B cell (primary cell): ENCODE results near the gene APOM. TPM values are rescaled to one million over a fixed set of nuclear protein-coding genes. Genes with fewer than 3 reads are reported as not detected.

Experiments
- ATAC-seq: fragments of 200-7000 bp; cut with Tn5 transposase; one replicate; pipeline ENCODE4 v1.10.0; 2021; ENCODE audit warnings: low read depth, mild to moderate bottlenecking, moderate number of reproducible peaks, moderate library complexity
- CTCF ChIA-PET: fragments of 350-600 bp; sonication (Branson Sonifier 250); formaldehyde crosslinking; loops from one replicate; lab custom pipeline; 2021; ENCODE audit warnings: antibody characterized with exemption, inconsistent platforms; lab: Charles Lee
- POLR2A ChIA-PET: fragments of 350-600 bp; sonication (Branson Sonifier 250); formaldehyde crosslinking; loops from one replicate; lab custom pipeline; 2021; ENCODE audit warnings: antibody characterized with exemption; lab: Charles Lee
- DNase-seq: peaks from one replicate; pipeline ENCODE4 v3.0.0; 2013
- H2AFZ ChIP-seq: 2 replicates; pipeline ENCODE4 v1.6.1; 2012; ENCODE audit warnings: mild to moderate bottlenecking, low read depth, low read length; ENCODE audit not compliant: insufficient read depth, poor library complexity, severe bottlenecking
- H3K27ac ChIP-seq, 2 donors: 1 replicate in 1 of 2; 2 replicates in 1 of 2; pipeline ENCODE4 v1.5.1; 2012 to 2013; ENCODE audit warnings: low read length in 2 of 2, mild to moderate bottlenecking in 2 of 2, moderate library complexity in 1 of 2
- H3K27me3 ChIP-seq, 4 experiments: fragments of 200-600 bp in 1 of 4; sonication (generic) in 1 of 4; replicated peaks in 1 of 4; 1 replicate in 2 of 4; 2 replicates in 2 of 4; pipeline versions ENCODE4 v1.6.1 to v1.7.0; 2013 to 2016; ENCODE audit warnings: low read length in 3 of 4, mild to moderate bottlenecking in 2 of 4, mixed read lengths in 1 of 4, moderate library complexity in 1 of 4; ENCODE audit not compliant: insufficient read depth in 4 of 4, control insufficient read depth in 3 of 4; ENCODE audit errors: control extremely low read depth in 1 of 4
- H3K36me3 ChIP-seq, 2 experiments: replicated peaks in 1 of 2; 1 replicate in 1 of 2; 2 replicates in 1 of 2; pipeline versions ENCODE4 v1.6.1 to v1.7.1; 2013; ENCODE audit warnings: low read length in 1 of 2; ENCODE audit not compliant: insufficient read depth in 2 of 2, control insufficient read depth in 1 of 2; ENCODE audit errors: control extremely low read depth in 1 of 2, extremely low read depth in 1 of 2
- H3K4me1 ChIP-seq, 2 donors: fragments of 200-600 bp in 1 of 2; sonication (generic) in 1 of 2; 1 replicate in 1 of 2; 2 replicates in 1 of 2; pipeline versions ENCODE4 v1.5.1 to v1.6.1; 2013 to 2017; ENCODE audit warnings: low read length in 2 of 2; ENCODE audit not compliant: control insufficient read depth in 2 of 2, insufficient read depth in 2 of 2
- H3K4me2 ChIP-seq: replicated peaks from 2 replicates; pipeline ENCODE3; 2012; ENCODE audit warnings: mild to moderate bottlenecking, low read depth, low read length; ENCODE audit not compliant: poor library complexity, severe bottlenecking
- H3K4me3 ChIP-seq, 5 experiments: fragments of 200-600 bp in 1 of 5; sonication (generic) in 1 of 5; 1 replicate in 3 of 5; 2 replicates in 2 of 5; pipeline versions ENCODE4 v1.5.1 to v1.7.0; 2011 to 2016; ENCODE audit warnings: low read length in 4 of 5, mild to moderate bottlenecking in 4 of 5, low read depth in 2 of 5, control low read depth in 1 of 5, moderate library complexity in 1 of 5; ENCODE audit not compliant: insufficient read depth in 1 of 5; ENCODE audit errors: control extremely low read depth in 1 of 5, extremely low read depth in 1 of 5
- H3K79me2 ChIP-seq: fragments of 200-600 bp; sonication (generic); one replicate; pipeline ENCODE4 v1.6.0; 2016; ENCODE audit warnings: low read length; ENCODE audit not compliant: control insufficient read depth, insufficient read depth
- H3K9ac ChIP-seq: fragments of 200-600 bp; sonication (generic); 2 replicates; pipeline ENCODE4 v1.6.1; 2017; ENCODE audit warnings: mild to moderate bottlenecking, low read length, moderate library complexity
- H3K9me3 ChIP-seq, 3 donors: one replicate each; pipeline versions ENCODE4 v1.6.1 to v1.7.1; 2013; ENCODE audit warnings: low read length in 2 of 3; ENCODE audit not compliant: control insufficient read depth in 2 of 3, insufficient read depth in 1 of 3; ENCODE audit errors: control extremely low read depth in 1 of 3
- H4K20me1 ChIP-seq: 2 replicates; pipeline ENCODE4 v1.6.0; 2012; ENCODE audit warnings: mild to moderate bottlenecking, low read length; ENCODE audit not compliant: insufficient read depth, control insufficient read depth, poor library complexity, severe bottlenecking
- H3K27ac Mint-ChIP-seq: one replicate; pipeline ENCODE4 v1.8.0; 2021; ENCODE audit warnings: mixed read lengths
- H3K27me3 Mint-ChIP-seq: one replicate; pipeline ENCODE4 v1.8.0; 2021; ENCODE audit warnings: mixed read lengths
- H3K4me1 Mint-ChIP-seq: one replicate; pipeline ENCODE4 v1.8.0; 2021; ENCODE audit warnings: mixed read lengths
- H3K4me3 Mint-ChIP-seq: one replicate; pipeline ENCODE4 v1.8.0; 2021; ENCODE audit warnings: mixed read lengths
- H3K9me3 Mint-ChIP-seq: one replicate; pipeline ENCODE4 v1.8.0; 2022; ENCODE audit warnings: mixed read lengths; ENCODE audit not compliant: insufficient read depth
- CTCF ChIP-seq: fragments of 200-600 bp; IDR thresholded peaks from one replicate; pipeline ENCODE4 v1.8.0; 2022; ENCODE audit warnings: antibody characterized with exemption, mild to moderate bottlenecking
- EZH2 ChIP-seq: IDR thresholded peaks from 2 replicates; pipeline ENCODE4 v1.6.1; 2012; ENCODE audit warnings: borderline replicate concordance, low read depth, mild to moderate bottlenecking, moderate library complexity, low read length; ENCODE audit not compliant: insufficient read depth, poor library complexity, severe bottlenecking
- WGBS: methylation state at CpG from one replicate; pipeline ENCODE4 v1.1.5; 2013; ENCODE audit warnings: missing lambda C conversion rate; ENCODE audit not compliant: insufficient coverage; 5-methylcytosine and 5-hydroxymethylcytosine counted together
- intact Hi-C: fragments of 100-400 bp; cut with micrococcal nuclease; formaldehyde crosslinking; loops from one replicate; pipeline ENCODE4 v1.10.0; 2022
- polyA plus RNA-seq: library from polyadenylated mRNA; depleted of rRNA; stranded (reverse); fragments of >200 nt; gene quantifications from 2 replicates; pipeline ENCODE4 v1.2.3, GENCODE V29; 2012
- total RNA-seq, 2 donors: library from RNA; stranded (reverse); fragments of 120-200 nt in 1 of 2; gene quantifications; 1 replicate in 1 of 2; 2 replicates in 1 of 2; pipeline versions ENCODE4 v1.2.3 to v1.2.4, GENCODE V29; 2013 to 2022

APOM gene
- total and polyA plus RNA-seq, 2 donors (not counting 1 experiment from before 2014, with no cell fraction given) = 3.6 to 11.6 TPM

GRCh38 chr6:31632279-31632946 lies 23.3 kb upstream of the APOM start:
- H3K9ac ChIP-seq = no peak overlapping the region
- H3K4me1 ChIP-seq = no peaks in the 10 kb centered on the region
- ATAC-seq (no peak), DNase-seq (no peak)
- H3K79me2 ChIP-seq = peaks cover 6% of the 10 kb centered on the region
- H3K36me3 ChIP-seq = peaks cover 3 to 91% of the 10 kb centered on the region in 2 experiments
- H3K9me3 ChIP-seq = no peaks in the 10 kb centered on the region
- Mint-ChIP-seq H3K4me3 (no peak overlapping the region), H3K4me1 (no peaks in the 10 kb centered on the region), H3K9me3 (no peaks in the 10 kb centered on the region), H3K27me3 (no peaks in the 10 kb centered on the region), H3K27ac (no peak overlapping the region)
- POLR2A ChIA-PET = no interaction called here
- no peak overlapping the region for H3K4me2 ChIP-seq
- 97% methylated on average over 26 of the region's 26 CpGs for WGBS
- H2AFZ ChIP-seq = no peak overlapping the region
- intact Hi-C loops = no loop called here
- H3K27me3 ChIP-seq = no peaks in the 10 kb centered on the region
- CTCF ChIA-PET = interaction anchor here (0.9 kb wide), 1 partner anchor 8 kb away, joined by 3 read pairs; no protein-coding TSS in a partner anchor
- no peak overlapping the region for H3K27ac ChIP-seq
- no peak overlapping the region for H3K4me3 ChIP-seq
- peaks cover 45% of the 10 kb centered on the region for H4K20me1 ChIP-seq
- no peak for TF ChIP-seq EZH2
- TF ChIP-seq CTCF = no peak

GRCh38 chr6:31633447-31633846 lies 22.2 kb upstream of the APOM start:
- no peaks in the 10 kb centered on the region for H3K9me3 ChIP-seq
- H3K9ac ChIP-seq = no peak overlapping the region
- H3K27ac ChIP-seq = no peak overlapping the region
- no peak overlapping the region for H3K4me3 Mint-ChIP-seq
- no peaks in the 10 kb centered on the region for H3K27me3 ChIP-seq
- H3K27me3 Mint-ChIP-seq = no peaks in the 10 kb centered on the region
- no peak overlapping the region for H3K4me2 ChIP-seq
- 100% methylated on average over 3 of the region's 7 CpGs for WGBS
- H4K20me1 ChIP-seq = peaks cover 39% of the 10 kb centered on the region
- ChIA-PET CTCF (interaction anchor here (1.4 kb wide), 1 partner anchor 82 kb away, joined by 4 read pairs; no protein-coding TSS in a partner anchor), POLR2A (interaction anchor here (2.0 kb wide), 1 partner anchor 19 kb away, joined by 6 read pairs; the partner anchor contains the start of gene BAG6)
- peaks cover 7 to 84% of the 10 kb centered on the region in 2 experiments for H3K36me3 ChIP-seq
- DNase-seq (no peak), ATAC-seq (no peak)
- peaks cover 6% of the 10 kb centered on the region for H3K79me2 ChIP-seq
- H3K4me1 Mint-ChIP-seq = no peaks in the 10 kb centered on the region
- TF ChIP-seq EZH2 (no peak), CTCF (no peak)
- no peaks in the 10 kb centered on the region for H3K9me3 Mint-ChIP-seq
- H3K4me1 ChIP-seq = no peaks in the 10 kb centered on the region
- intact Hi-C loops = no loop called here
- no peak overlapping the region for H3K4me3 ChIP-seq
- no peak overlapping the region for H3K27ac Mint-ChIP-seq
- H2AFZ ChIP-seq = no peak overlapping the region
